GM18951 (cell line): ENCODE data around the gene OR51A2.

ENCODE experiments used
- POLR2A ChIP-seq: IDR thresholded peaks from 4 replicates; pipeline ENCODE4 v1.6.1; 2011; ENCODE audit warnings: mild to moderate bottlenecking; ENCODE audit not compliant: insufficient read length, insufficient read depth; ENCODE audit errors: extremely low read depth
- in situ Hi-C: fragments of 300-500 bp; cut with MboI; formaldehyde crosslinking; loops from one replicate; pipeline ENCODE4 v1.12.0; 2022; ENCODE audit warnings: low sequenced_read_pairs, mixed read lengths, inconsistent platforms; ENCODE audit not compliant: unreplicated experiment

OR51A2 gene

GRCh38 chr11:4922304-4922703, 33.2 kb downstream of the OR51A2 start:
- TF ChIP-seq POLR2A, result no peak
- in situ Hi-C loops, result no loop called here

GRCh38 chr11:4921796-4922195, 33.7 kb downstream of the OR51A2 start:
- no peak for TF ChIP-seq POLR2A
- in situ Hi-C loops, result no loop called here

DNA sequence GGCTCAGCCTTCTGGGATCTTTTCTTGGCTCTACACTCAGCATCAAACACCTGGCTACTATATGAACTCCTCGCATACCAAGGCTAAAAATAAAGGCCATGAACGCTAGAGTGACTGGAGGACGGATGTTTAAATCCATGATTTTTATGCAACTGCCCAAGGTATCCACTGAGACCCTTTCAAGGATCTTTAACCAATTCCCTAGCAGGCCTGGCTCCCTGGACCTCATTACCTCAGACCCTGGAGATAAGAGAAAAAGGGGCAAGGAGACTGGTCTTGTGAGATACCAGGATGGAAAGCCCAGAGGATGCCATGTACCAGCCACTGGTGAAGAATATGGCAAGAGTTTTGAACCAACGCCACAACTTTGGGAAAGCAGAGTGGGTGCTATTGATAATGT, 36.3 kb downstream of the OR51A2 start, which contains the start of gene OR51G2:
TSS of gene OR51G2 (minus strand) at position 101 of the 400 bp plus-strand sequence. CDS start 3,687 bp downstream, outside the sequence.
- in situ Hi-C loops, result no loop called here
- TF ChIP-seq POLR2A, result no peak

DNA sequence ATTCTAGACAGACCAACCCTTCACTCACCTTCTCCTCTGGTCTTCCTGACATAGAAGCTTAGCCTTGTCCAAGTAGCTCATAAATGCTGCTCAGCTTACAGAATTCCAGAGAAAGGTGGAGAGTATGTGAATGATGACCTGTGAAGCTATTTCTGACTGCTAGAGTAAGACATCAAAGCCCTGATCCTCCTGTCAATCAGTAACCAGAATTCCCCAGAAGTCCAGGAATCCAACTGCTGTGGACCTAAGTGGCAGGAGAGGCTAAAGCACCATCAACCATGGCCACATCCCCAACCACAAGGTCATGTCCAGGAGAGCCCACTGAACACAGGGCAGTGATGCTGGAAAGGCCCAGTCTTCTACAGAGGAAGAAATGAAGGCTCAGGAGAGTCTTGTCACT, 38.9 kb downstream of the OR51A2 start:
- no peak for TF ChIP-seq POLR2A
- in situ Hi-C loops, result no loop called here
